GM23338 (cell line): ENCODE measurements around the gene FGF2. TPM values are rescaled to one million over a fixed set of nuclear protein-coding genes. Genes with fewer than 3 reads are reported as not detected.

Experiments used
- ATAC-seq: fragments of 200-7000 bp; cut with Tn5 transposase; 3 replicates; pipeline ENCODE4 v1.9.1; 2020
- DNase-seq: peaks from one replicate; pipeline ENCODE4 v3.0.0-alpha.2; 2015; ENCODE audit warnings: low spot score
- H2AFZ ChIP-seq: fragments of 200-600 bp; sonication (generic); 2 replicates; pipeline ENCODE4 v1.8.0; 2016; ENCODE audit warnings: antibody characterized with exemption, mild to moderate bottlenecking, moderate library complexity
- H3F3A ChIP-seq: fragments of 200-600 bp; sonication (generic); replicated peaks from 2 replicates; pipeline ENCODE4 v1.8.0; 2017; ENCODE audit warnings: antibody characterized with exemption, mixed run types, low read depth
- H3K27ac ChIP-seq: fragments of 200-600 bp; sonication (generic); 2 replicates; pipeline ENCODE4 v1.6.1; 2016; ENCODE audit warnings: low read depth
- H3K27me3 ChIP-seq: fragments of 200-600 bp; sonication (generic); 2 replicates; pipeline ENCODE4 v1.8.0; 2016; ENCODE audit warnings: mild to moderate bottlenecking, mixed run types, moderate library complexity; ENCODE audit not compliant: insufficient read depth
- H3K36me3 ChIP-seq: fragments of 200-600 bp; sonication (generic); 2 replicates; pipeline ENCODE4 v1.8.0; 2016; ENCODE audit warnings: mild to moderate bottlenecking; ENCODE audit not compliant: insufficient read depth
- H3K4me1 ChIP-seq: fragments of 200-600 bp; sonication (generic); 2 replicates; pipeline ENCODE4 v1.8.0; 2016; ENCODE audit warnings: mild to moderate bottlenecking, moderate library complexity; ENCODE audit not compliant: insufficient read depth
- H3K4me2 ChIP-seq: fragments of 200-600 bp; sonication (generic); 2 replicates; pipeline ENCODE4 v1.7.1; 2017; ENCODE audit warnings: mixed run types
- H3K4me3 ChIP-seq: fragments of 200-600 bp; sonication (generic); 2 replicates; pipeline ENCODE4 v1.6.1; 2016; ENCODE audit warnings: mixed run types
- H3K79me2 ChIP-seq: fragments of 200-600 bp; sonication (generic); replicated peaks from 2 replicates; pipeline ENCODE4 v1.8.0; 2017; ENCODE audit warnings: mild to moderate bottlenecking; ENCODE audit not compliant: insufficient read depth
- H3K9me2 ChIP-seq: fragments of 200-600 bp; sonication (generic); 2 replicates; pipeline ENCODE4 v1.8.0; 2017; ENCODE audit not compliant: insufficient read depth
- H4K20me1 ChIP-seq: fragments of 200-600 bp; sonication (generic); replicated peaks from 2 replicates; pipeline ENCODE4 v1.8.0; 2017; ENCODE audit warnings: mild to moderate bottlenecking; ENCODE audit not compliant: insufficient read depth
- H3K27ac Mint-ChIP-seq: 2 replicates; pipeline ENCODE4 v1.8.0; 2020; ENCODE audit warnings: inconsistent platforms, mild to moderate bottlenecking, moderate library complexity, mixed read lengths
- H3K27me3 Mint-ChIP-seq: 3 replicates; pipeline ENCODE4 v1.8.0; 2022; ENCODE audit warnings: low read depth, mild to moderate bottlenecking, moderate library complexity, mixed read lengths, inconsistent platforms; ENCODE audit not compliant: insufficient read depth, poor library complexity
- H3K36me3 Mint-ChIP-seq: 3 replicates; pipeline ENCODE4 v1.8.0; 2021; ENCODE audit warnings: low read depth, mild to moderate bottlenecking, inconsistent platforms, moderate library complexity, mixed read lengths
- H3K4me1 Mint-ChIP-seq: 3 replicates; pipeline ENCODE4 v1.8.0; 2020; ENCODE audit warnings: mild to moderate bottlenecking, inconsistent platforms, mixed read lengths
- H3K4me3 Mint-ChIP-seq: 3 replicates; pipeline ENCODE4 v1.8.0; 2021; ENCODE audit warnings: moderate library complexity, mild to moderate bottlenecking, inconsistent platforms, mixed read lengths
- H3K9me3 Mint-ChIP-seq: 3 replicates; pipeline ENCODE4 v1.8.0; 2020; ENCODE audit warnings: moderate library complexity, mild to moderate bottlenecking, inconsistent platforms, mixed read lengths
- CREB1 ChIP-seq: fragments of 250-450 bp; sonication (Bioruptor Pico); IDR thresholded peaks from 2 replicates; pipeline ENCODE4 v1.5.0; 2020; ENCODE audit warnings: low read depth, mild to moderate bottlenecking, moderate library complexity
- CTCF ChIP-seq, 2 experiments: fragments of 200-600 bp in 1 of 2; sonication (generic) in 1 of 2; conservative IDR thresholded peaks; 2 replicates each; pipeline versions ENCODE4 v1.5.1 to v1.6.1; 2016 to 2017; ENCODE audit warnings: antibody characterized with exemption in 2 of 2, low read depth in 2 of 2, mild to moderate bottlenecking in 2 of 2, moderate library complexity in 1 of 2
- ETS1 ChIP-seq: IDR thresholded peaks from 2 replicates; pipeline ENCODE4 v1.6.1; 2016; ENCODE audit warnings: antibody characterized with exemption
- EZH2 ChIP-seq: fragments of 200-600 bp; sonication (generic); IDR thresholded peaks from one replicate; pipeline ENCODE4 v1.8.0; 2017; ENCODE audit warnings: antibody characterized with exemption, mild to moderate bottlenecking, low read depth; ENCODE audit not compliant: unreplicated experiment
- EZH2phosphoT487 ChIP-seq: fragments of 200-600 bp; sonication (generic); IDR thresholded peaks from one replicate; pipeline ENCODE4 v1.8.1; 2018; ENCODE audit warnings: antibody characterized with exemption; ENCODE audit not compliant: unreplicated experiment
- JUNB ChIP-seq: IDR thresholded peaks from one replicate; pipeline ENCODE4 v1.6.1; 2016; ENCODE audit warnings: antibody characterized with exemption; ENCODE audit not compliant: unreplicated experiment
- NANOG ChIP-seq: IDR thresholded peaks from 2 replicates; pipeline ENCODE4 v1.6.1; 2016; ENCODE audit warnings: antibody characterized with exemption, borderline replicate concordance
- POLR2AphosphoS5 ChIP-seq: IDR thresholded peaks from 2 replicates; pipeline ENCODE4 v1.6.1; 2016; ENCODE audit warnings: antibody characterized with exemption, low read depth
- REST ChIP-seq: IDR thresholded peaks from one replicate; pipeline ENCODE4 v1.6.1; 2018; ENCODE audit warnings: antibody characterized with exemption; ENCODE audit not compliant: unreplicated experiment
- STAT1 ChIP-seq: IDR thresholded peaks from one replicate; pipeline ENCODE4 v1.6.1; 2016; ENCODE audit warnings: antibody characterized with exemption; ENCODE audit not compliant: unreplicated experiment
- ZNF114 ChIP-seq: fragments of 250-450 bp; sonication (Bioruptor Pico); IDR thresholded peaks from 2 replicates; pipeline ENCODE4 v1.5.0; 2020; ENCODE audit warnings: mild to moderate bottlenecking, moderate library complexity
- ZNF331 ChIP-seq: fragments of 250-450 bp; sonication (Bioruptor Pico); IDR thresholded peaks from 2 replicates; pipeline ENCODE4 v1.5.0; 2020; ENCODE audit warnings: low read depth, mild to moderate bottlenecking, moderate library complexity
- ZNF462 ChIP-seq: fragments of 250-450 bp; sonication (Bioruptor Pico); IDR thresholded peaks from 2 replicates; pipeline ENCODE4 v1.5.0; 2020; ENCODE audit warnings: mild to moderate bottlenecking, moderate library complexity
- polyA plus RNA-seq: library from polyadenylated mRNA; unstranded; fragments of >200 nt; fragmentation: Nextera tagmentation; extraction: Ambion mirVana; gene quantifications from 2 replicates; pipeline ENCODE4 v1.2.1, GENCODE V29; 2016
- total RNA-seq: library from RNA; depleted of rRNA; stranded (reverse); fragments of >200 nt; shearing (Covaris generic); gene quantifications from 2 replicates; pipeline ENCODE4 v1.2.3, GENCODE V29; 2014

FGF2 gene
- total and polyA plus RNA-seq, 2 experiments from 2014 or later, result 28.3 to 84.4 TPM

- H3K27ac Mint-ChIP-seq, result no peak overlapping the region; the same call in 1 of the 2 replicates
- no peak for ATAC-seq
- H3K4me3 ChIP-seq, result no peak overlapping the region
- peaks cover 26% of the 10 kb centered on the region for H3K4me1 ChIP-seq
- H4K20me1 ChIP-seq, result peaks cover 59% of the 10 kb centered on the region
- peaks cover 9% of the 10 kb centered on the region for H3K9me3 Mint-ChIP-seq
- H2AFZ ChIP-seq, result no peak overlapping the region
- H3K79me2 ChIP-seq, result peaks cover 100% of the 10 kb centered on the region
- peak overlapping the region; percentile 23 for H3K27ac ChIP-seq
- peaks cover 11% of the 10 kb centered on the region; the same call in 1 of the 2 replicates for H3F3A ChIP-seq
- H3K27me3 ChIP-seq, result no peaks in the 10 kb centered on the region
- H3K4me1 Mint-ChIP-seq, result peaks cover 45% of the 10 kb centered on the region
- peaks cover 3% of the 10 kb centered on the region; the same call in 1 of the 2 replicates for H3K9me2 ChIP-seq
- DNase-seq, result no peak
- no peak overlapping the region for H3K4me2 ChIP-seq
- H3K36me3 ChIP-seq, result peaks cover 27% of the 10 kb centered on the region
- H3K4me3 Mint-ChIP-seq, result no peak overlapping the region
- no peak for TF ChIP-seq STAT1
- no peak for TF ChIP-seq ZNF114 (CRISPR knock-in tag)
- no peak for TF ChIP-seq EZH2phosphoT487
- TF ChIP-seq CREB1 (CRISPR knock-in tag), result no peak
- TF ChIP-seq ZNF331 (CRISPR knock-in tag), result no peak
- TF ChIP-seq ETS1, result no peak
- no peak for TF ChIP-seq ZNF462 (CRISPR knock-in tag)
- no peak for TF ChIP-seq POLR2AphosphoS5
- no peak for TF ChIP-seq EZH2
- TF ChIP-seq REST, result no peak
- no peak for TF ChIP-seq CTCF (conservative IDR thresholded peaks at IDR 0.05; ENCODE audit: low read depth in 2 of 2)
- TF ChIP-seq JUNB, result no peak
- no peak for TF ChIP-seq NANOG
- H3K27me3 Mint-ChIP-seq, result peaks cover 9% of the 10 kb centered on the region
- peaks cover 56% of the 10 kb centered on the region for H3K36me3 Mint-ChIP-seq
Observed at GRCh38 chr4:122873821-122874593, 47.4 kb downstream of the FGF2 start.
